ENCODE measurements around the gene RASSF5.

The RASSF5 gene

GRCh38 chr1:206551986-206552326 lies 44.6 kb downstream of the RASSF5 start:
- DNase-seq, result no peak

DNA sequence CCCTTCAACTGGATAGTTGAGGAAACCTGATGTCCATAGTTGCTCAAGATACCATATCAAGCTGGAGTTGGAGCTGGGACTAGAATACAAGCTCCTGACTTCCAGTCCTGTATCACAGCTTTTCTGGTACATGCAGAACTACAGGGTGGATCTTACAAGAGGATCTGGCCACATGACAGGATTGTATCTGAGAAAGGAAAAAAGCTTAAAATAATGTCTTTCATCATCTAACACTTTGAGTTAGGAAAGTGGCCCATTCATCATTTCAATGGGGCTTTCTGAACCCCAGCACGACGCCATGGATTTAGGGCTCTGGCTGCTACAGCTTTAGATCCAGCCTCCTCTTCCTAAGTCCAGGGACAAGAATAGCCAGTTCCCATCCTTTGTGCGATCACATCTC lies 46.9 kb downstream of the RASSF5 start:
- DNase-seq, result no peak

GRCh38 chr1:206554701-206555472 lies 47.6 kb downstream of the RASSF5 start:
- no peak for DNase-seq

DNA sequence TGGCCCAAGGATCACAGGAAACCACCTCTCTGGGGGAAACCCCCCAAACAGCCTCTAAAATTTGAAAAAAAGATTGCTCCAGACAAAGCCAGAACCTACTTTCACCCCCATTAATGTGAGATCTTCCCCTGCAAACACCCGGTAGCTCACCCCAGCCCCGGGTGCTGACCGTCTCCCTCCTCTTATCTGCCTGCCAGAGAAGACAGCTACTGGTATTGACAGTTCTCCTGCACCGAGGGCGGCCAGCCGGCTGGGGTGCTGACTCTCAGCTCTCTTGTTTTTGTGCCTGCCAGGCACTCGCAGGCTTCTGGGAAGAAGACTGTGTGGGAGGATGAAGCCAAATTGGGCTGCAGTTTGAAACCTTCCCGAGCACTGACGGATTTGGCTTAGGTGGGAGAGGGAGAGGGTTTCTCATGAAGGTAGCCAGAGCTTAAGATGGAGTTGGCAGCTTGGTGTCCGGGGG lies 48.2 kb downstream of the RASSF5 start:
- no peak for DNase-seq

DNA sequence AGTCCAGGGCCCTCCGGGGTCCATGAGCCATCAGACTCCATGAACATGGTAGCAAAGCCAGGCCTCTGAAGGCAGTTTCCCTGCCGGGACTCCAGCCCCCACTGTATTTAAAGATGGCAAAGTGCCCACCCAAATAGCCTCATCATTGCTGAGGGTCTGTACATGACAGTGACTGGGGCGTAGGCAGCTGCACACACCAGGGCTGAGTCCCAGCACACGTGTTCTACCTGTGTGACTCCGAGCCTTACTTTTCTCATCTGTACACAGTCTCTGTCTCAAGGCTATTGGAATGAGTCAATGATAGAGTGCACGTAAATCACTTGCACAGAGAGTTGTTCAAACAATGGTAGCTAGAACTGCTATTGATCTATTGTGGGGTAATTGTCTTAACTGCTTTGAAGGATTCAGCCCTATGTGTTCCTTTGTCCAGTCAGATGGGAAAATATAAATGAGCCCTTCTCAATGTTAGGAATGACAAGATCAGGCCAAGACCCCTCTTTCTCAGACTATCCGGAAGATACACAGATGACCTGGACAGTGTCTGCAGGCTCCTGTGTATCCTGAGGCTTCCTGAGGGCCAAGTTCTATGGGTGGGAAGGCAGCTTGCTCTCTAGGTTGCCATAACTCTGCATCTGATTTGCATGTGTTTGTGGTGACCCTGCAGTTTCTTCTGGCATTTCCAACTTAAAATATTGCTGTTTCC lies 48.9 kb downstream of the RASSF5 start:
- no peak for DNase-seq

DNA sequence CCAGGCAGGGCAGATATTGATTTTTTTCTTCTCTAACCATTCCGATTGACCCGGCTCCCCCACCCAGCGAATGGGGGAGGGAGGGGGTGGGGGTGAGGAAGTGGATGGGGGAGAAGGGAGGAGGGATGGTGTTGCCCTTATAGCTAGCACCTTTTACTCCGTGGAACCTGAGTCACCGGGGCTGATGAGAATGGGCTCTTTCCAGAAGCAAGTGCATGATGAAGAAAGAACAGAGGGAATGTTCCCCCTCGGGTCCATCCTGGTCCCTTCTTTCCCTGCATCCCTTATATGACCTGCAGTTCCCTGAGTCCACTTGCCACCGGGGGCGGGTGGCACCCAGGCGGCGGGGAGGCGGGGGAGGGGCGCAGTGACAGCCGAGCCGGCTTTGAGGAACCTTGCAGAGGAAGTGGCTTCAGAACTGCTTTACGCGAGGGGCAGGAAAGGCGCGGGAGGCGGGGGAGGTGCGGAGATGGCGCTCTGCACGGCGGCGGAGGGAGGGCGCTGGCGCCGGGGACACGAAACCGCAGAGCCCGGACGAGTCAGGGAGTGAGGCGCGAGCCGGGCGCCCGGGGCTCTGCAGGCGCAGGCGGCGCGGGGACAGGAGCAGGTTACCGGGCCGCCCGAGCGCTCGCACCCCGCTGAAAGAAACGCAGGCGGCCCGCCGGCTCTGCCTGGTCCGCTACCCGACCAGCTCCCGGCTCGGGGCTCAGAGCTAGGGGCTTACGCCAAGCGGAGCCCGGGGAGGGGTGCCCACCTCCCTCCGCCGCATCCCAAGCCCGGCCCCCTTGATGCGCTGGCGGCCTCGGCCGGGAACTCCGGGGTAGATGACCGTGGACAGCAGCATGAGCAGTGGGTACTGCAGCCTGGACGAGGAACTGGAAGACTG lies 49.7 kb downstream of the RASSF5 start:
- DNase-seq, result peak; percentile 90

DNA sequence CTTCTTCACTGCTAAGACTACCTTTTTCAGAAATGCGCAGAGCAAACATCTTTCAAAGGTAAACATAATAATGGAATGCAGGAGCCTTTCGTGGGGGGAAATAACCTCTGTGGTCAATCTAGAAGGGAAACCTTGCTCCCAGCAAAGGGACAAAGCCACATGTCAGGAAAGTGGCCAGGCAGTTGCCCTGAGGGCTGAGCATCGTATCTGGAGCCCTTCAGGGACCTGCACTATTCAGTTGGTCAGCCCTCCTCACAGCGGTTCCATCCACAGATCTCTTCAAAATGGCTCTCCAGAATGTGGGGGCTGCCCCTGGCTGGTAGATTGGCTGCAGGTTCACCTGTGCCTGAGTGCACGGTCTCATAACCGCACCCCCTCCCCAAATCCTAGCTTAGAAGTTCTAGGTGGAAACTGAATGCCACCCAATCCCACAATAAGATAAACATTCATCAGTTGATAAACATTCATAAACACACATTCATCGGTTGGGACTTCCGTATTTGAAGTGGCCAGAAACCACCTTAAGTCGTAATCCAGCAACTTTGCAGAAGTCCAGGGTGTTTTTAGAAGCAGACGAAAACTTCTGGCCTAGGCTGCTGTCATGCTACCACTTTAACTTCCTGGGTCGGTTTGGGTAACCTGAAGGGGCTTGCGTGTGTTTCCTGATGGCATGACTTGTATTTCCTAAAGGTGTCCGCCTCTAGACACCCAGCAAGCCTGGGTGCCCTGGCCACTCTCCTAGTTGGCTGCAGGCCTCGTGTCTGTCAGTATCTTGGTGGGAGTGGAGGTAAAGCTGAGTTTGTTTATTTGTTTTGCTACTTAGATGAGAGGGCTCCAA lies 50.5 kb downstream of the RASSF5 start:
- no peak for DNase-seq

- no peak for DNase-seq
Observed at GRCh38 chr1:206558794-206559671, 51.7 kb downstream of the RASSF5 start.

- no peak for DNase-seq
Observed at GRCh38 chr1:206559672-206559995, 52.3 kb downstream of the RASSF5 start.

- DNase-seq, result no peak
Observed at GRCh38 chr1:206560007-206560716, 52.8 kb downstream of the RASSF5 start.

DNA sequence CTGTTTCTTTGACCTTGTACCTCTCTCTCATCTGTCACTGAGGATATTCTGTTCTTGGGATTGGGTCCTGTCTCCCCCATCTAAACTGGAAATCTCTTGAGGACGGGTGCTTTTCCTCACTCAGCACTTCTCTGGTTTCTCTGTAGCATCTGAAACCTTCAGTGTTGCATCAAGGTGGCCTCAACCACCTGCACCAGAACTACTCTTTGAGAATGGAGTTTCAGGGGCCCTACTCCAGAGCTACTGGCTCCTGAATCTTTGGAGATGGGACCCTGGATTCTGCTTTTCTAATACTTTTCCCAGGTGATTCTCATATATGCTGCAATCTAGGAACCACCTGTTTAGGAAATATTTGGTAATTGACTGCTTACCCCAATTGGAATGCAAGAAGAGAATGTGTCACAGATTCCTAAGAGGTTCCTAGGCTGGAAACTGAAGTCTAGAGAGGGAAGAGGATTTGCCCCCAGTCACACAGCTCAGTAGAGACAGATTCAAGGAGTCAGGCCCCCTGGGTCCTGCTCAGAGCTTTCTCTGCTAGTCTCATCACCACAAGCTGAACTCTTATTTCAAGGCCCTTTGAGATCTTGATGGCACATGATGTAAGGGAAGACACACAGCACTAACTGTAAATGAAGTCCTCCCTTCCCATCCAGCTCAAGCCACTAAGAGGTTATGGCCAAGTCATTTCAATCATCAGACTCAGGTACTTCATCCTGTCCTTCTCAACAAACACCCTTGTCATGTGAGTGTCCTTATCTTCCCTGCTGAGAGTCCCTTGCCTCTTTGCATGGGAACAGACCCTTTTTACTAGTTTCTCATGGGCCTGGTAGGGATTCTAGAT lies 56.3 kb downstream of the RASSF5 start:
- DNase-seq, result no peak

GRCh38 chr1:206565995-206566394 lies 58.7 kb downstream of the RASSF5 start:
- DNase-seq, result no peak

- no peak for DNase-seq
Observed at GRCh38 chr1:206566999-206567398, 59.7 kb downstream of the RASSF5 start.

- no peak for DNase-seq
Observed at GRCh38 chr1:206568256-206568655, 60.9 kb downstream of the RASSF5 start.

DNA sequence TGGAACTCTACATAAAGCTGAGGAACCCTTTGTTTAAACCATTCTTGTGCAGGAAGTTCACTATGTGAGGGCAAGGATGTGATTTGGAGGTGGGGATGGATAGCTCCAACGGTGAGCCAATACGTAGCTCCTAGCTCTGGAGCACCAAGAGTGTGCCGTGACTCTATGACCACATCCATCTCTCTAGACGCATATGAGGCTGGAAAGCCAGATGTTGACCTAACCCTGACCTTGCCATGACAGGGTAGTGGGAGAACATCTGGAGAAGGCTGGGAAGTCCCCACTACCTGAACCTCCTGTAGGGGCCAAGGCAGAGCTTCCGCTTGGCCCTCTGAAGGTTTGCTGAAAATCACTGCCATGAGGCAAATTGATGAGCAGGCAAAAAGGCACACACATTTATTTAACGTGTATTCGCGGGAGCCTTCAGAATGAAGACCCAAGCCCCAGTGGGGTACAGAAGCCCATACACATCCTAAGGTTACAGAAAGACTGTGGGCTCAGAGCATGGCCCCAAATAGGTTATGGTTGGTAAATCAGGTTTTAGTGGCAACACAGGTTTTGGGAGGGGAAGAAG lies 61.5 kb downstream of the RASSF5 start:
- no peak for DNase-seq

DNA sequence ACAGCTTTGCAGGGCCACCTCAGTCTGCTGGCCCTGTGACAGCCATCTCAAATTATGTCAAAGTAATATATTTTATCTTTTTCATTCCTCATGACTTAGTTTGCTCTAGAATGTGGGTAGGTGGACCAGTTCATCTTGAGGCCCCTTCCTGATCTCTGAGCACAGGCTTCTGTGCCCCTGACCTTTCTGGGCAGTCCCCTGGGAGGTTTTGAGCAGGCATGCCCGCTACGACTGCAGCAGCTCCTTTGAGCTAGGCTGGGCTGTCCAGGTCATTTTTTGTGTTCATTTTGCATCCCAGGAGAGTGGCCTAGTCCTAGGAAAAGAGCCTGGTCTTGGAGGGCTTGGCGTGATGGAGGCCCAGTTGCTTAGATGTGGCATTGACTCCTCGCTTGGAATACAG lies 62.2 kb downstream of the RASSF5 start:
- DNase-seq, result no peak

DNA sequence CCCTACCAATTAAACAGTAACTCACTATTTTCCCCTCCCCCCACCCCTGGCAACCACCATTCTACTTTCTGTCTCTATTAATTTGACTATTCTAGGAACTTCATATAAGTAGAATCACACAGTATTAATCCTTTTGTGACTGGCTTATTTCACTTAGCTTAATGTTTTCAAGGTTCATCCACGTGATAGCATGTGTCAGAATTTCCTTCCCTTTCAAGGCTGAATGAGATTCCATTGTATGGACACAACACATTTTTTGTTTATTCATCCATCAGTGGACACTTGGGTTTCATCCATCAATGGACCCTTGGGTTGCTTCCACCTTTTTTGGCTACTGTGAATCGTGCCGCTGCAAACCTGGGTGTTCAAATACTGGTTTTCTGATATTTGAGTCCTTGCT lies 63.2 kb downstream of the RASSF5 start:
- no peak for DNase-seq

DNA sequence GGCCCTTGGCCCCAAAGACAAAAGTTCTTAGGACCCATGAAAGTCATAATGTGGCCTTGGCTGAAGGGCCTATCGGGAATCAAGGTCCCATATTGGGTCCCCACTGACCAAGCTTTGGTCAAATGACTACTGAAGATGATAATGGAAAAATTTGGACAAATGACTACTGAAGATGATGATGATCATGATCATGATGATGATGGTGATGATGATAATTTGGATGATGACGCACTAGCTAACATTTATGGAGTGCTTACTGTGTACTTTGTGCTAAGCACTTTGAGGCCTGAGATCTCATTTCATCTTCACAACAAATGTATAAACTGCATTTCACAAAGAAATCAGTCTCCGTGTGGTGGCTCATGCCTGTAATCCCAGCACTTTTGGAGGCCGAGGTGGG lies 65.5 kb downstream of the RASSF5 start:
- no peak for DNase-seq

DNA sequence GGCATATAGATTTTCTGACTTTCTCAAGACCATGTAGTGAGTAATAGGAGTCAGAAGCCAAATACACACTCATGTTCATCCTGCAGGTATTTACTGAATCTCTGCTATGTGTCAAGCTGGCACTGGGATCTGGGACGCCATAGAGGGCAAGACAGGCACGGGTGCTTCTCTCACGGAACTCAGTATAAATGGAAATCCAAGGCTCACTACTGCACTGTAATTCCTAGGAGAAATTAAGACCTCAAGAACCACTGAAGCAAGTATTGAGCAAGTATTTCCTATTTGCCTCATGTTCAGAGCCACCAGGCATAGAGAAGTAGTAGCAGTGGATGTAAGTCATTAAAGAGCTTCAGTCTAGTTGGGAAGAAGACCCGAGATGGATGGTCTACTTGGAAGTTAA lies 66.0 kb downstream of the RASSF5 start:
- no peak for DNase-seq

GRCh38 chr1:206573762-206574161 lies 66.4 kb downstream of the RASSF5 start:
- DNase-seq, result no peak

Data from activated gamma-delta T cell (primary cell).